GM19240 (cell line): ENCODE measurements around the gene ODAD3.
"Not testable (repeated sequence)": the region's sequence is repeated elsewhere in the genome, so short reads cannot be mapped to it uniquely, and the experiment has no call there.

Experiments
- DNase-seq: peaks from one replicate; pipeline ENCODE4 v3.0.0; 2011; ENCODE audit warnings: low spot score; ENCODE audit not compliant: insufficient read length

The ODAD3 gene

DNA sequence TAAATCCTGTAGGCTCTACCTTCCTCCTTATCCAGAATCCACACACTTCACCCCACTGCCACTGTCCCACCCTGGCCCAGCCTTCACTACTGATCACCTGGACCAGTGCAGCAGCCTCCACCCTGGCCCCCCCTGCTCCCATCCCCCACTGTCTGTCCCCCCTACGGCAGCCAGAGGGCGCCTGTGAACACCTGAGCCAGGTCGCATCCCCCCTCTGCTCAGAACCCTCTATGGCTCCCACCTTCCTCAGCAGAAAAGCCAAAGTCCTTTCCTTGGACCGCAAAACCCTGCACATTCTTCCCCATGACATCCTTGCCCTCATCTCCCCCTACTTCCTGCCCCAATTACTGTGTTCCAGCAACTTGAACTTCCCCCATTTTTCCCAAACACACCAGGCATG is 25.3 kb upstream of the ODAD3 start:
- DNase-seq = no peak

DNA sequence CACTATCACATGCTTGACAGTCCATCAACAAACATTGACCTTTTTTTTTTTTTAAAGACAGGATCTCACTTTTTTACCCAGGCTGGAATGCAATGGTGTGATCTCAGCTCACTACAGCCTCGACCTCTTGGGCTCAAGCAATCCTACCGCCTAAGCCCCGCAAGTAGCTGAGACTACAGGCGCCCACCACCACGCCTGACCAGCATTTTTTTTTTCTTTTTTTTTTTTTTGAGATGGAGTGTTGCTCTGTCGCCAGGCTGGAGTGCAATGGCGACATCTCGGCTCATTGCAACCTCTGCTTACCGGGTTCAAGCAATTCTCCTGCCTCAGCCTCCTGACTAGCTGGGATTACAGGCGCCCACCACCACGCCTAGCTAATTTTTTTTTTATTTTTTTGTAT is 24.0 kb upstream of the ODAD3 start:
- not testable (repeated sequence) for DNase-seq

DNA sequence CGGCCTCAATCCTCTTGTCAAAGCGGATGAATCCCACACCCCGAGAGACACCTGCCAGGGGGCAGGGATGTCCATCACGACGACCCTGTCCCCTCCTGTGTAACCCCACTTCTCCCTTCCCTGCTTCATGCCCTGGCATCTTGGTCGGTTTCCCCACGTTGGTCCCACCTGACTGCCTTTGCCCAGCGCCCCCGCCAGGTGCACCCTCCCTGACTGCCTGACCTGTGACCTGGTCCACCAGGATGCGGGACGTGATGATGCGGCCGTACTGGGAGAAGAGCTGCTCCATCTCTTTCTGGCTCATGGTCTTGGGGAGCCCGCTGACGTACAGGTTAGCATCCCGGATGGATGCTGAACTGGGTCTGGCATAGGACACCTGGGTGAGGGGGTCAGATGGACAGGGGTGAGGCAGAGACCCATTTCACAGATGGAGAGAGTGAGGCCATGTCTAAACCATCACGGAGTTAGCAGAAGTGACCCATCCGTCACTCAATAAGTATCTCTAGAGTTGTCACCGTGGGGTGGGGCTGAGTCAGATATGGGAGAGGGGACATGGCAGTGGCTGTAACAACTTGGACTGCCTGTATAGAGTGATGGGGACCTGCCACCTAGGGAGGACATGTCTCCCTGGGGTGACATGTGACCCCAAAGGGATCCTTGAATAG is 23.4 kb upstream of the ODAD3 start:
- DNase-seq = no peak

DNA sequence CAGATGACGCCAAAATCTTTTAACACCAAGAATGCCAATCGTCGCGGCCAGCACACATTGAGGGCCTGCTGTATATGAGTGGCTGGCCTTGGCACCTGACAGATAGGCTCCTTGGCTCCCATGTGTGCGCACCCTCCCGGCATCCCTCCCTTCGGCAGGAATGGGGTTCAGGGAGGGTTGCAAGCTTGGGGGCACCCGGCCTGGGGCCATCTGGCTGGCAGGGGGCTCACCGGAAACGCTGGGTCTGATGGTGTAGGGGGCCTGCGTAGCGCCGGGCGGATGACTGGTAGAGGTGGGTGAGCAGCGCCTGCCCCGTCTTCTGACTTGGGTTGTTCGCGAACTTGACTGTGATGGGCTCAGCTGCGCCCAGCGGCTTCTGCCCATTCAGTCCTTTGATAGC is 22.9 kb upstream of the ODAD3 start:
- no peak for DNase-seq

DNA sequence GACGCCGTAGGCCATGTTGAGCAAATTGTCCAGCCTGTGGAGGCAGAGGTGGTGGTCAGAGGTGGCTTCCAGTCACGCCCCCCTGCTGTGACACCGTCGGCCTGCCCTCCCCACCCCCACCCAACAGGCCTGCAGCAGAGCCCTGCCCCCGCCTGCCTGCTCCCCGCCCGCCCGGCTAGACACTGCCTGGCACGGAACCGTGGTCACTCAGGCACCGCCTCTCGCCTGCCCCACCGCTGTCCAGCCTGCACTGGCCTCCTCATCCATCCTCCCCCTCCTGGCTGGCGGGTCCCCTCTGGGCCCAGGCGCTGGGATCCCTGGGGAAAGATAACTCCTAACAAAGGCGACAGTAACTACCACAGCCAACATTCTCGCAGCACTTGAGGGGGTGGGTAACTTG is 22.2 kb upstream of the ODAD3 start:
- DNase-seq = no peak

DNA sequence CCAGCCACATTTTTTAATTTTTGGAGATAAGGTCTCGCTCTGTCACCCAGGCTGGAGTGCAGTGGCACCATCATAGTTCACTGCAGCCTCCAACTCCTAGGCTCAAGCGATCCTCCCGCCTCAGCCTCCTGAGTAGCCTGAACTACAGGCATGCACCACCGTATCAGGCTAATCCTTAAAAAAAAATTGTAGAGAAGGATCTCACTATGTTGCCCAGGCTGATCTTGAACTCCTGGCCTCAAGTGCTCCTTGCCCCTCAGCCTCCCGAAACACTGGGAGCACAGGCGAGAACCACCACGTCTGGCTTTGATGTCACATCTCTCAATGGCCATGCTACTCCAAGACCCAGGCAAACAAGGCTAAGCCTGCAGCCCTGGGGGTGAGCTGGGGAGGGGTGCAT is 21.7 kb upstream of the ODAD3 start:
- DNase-seq = no peak

DNA sequence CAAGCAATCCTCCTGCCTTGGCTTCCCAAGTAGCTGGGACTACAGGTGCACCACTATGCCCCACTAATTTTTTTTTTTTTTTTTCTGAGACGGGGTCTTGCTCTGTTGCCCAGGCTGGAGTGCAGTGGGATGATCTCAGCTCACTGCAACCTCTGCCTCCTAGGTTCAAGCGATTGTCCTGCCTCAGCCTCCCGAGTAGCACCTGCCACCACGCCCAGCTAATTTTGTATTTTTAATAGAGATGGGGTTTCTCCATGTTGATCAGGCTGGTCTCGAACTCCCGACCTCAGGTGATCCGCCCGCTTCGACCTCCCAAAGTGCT is 20.3 kb upstream of the ODAD3 start:
- not testable (repeated sequence) for DNase-seq

DNA sequence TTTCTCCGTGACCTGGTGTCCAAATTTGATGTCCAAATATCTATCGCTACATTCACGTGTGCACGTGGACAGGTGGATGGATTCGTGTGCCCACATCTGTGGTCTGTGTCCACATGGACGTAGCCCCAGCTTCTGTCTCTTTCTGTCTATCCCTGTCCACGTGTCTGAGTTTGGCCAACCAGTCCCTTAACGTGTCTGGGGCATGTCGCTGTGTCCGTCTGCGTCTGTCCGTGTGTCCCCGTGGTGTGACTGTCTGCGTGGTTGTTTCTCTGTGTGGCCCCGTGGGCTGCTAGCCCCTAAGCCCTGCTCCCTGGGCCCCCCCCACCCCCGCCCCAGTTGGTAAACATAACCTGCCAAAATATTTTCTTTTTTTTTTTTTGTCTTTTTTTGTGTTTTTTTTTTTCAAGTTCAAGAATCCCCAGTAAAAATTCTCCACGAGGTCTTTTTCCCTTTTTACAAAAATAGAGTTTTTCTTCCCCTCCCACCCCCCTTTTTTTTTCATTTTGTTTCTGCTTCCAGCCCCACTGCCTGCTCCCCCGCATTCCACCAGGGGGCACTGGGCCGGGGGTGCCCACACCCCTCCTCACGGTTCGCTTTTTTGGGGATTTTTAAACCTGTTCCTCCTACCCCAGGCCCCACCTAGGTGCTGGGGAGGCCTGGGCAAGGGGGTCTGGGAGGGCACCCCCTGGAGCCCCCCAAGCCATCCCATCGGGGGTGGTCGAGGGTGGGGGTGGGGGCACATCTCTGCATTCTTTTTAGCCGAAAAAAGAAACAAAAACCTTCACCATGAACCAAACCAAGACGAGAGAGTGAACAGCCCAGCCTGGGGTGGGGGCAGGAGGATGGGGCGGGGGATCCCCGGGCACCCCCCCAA is 18.8 kb upstream of the ODAD3 start:
- no peak for DNase-seq

DNA sequence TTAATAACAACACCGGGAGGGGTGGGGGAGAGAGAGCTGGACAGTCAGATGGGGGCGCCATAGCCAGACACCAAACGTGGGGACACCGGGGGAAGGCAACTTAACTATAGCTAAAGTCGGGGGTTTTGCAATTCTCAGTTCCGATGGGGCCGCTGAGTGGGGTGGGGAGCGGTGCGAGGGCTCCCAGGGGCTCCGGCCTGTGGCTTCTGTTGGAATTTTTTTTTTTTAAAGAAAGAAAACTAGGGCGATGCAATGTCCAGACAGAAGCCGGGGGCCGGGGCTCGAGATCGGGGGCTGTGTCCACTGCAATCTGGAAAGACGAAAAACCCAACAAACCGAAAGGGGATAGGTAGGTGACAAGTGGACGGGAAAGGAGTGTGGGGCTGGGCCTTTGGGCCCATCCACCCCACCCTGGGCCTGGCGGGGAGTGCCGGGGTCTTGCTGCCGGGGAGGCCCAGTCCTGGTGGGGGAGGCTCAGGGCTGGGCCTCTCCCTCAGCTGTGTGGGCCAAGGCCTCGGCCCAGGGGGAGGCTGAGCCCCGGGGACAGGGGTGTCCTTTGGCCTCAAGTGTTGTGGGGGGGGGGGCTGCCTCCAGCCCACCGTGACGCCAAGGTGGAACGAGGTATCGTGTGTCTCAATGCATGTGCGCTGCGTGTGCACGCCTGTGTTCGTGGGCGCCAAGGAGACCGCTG is 17.8 kb upstream of the ODAD3 start:
- no peak for DNase-seq

DNA sequence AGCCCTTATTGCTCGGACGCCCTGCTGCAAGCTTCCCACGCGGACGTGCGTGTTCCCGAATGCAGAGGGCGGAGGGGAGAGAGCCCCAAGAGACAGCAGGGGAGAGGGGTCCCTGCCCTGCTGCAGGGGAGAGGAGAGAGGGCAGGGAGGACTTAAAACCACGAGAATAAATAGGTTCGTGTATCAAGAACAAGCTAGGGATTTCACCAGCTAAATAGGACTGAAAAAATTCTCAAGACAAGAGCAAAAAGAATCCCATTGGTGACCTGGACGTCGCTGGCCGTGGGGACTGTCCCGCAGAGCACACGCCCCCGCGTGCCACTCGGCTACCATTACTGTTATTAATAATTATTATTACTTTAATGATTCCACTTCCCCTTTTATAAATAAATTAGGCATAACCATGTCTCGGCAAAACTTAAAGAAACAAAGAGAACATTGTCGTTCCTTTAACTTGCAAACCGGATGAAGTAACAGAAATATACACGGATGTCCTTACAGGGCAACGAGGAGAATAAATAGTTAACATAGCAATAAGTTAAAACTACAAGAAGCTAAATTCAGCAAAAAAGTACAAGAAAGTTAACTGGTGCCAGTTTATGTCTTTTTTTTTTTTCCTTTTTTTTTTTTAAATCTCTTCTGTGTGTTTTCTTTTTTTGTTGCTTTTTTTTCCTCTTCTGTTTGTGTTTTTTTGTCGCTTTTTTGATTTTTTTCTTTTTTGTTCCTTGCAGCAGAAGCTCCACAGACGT is 17.1 kb upstream of the ODAD3 start:
- DNase-seq = no peak

DNA sequence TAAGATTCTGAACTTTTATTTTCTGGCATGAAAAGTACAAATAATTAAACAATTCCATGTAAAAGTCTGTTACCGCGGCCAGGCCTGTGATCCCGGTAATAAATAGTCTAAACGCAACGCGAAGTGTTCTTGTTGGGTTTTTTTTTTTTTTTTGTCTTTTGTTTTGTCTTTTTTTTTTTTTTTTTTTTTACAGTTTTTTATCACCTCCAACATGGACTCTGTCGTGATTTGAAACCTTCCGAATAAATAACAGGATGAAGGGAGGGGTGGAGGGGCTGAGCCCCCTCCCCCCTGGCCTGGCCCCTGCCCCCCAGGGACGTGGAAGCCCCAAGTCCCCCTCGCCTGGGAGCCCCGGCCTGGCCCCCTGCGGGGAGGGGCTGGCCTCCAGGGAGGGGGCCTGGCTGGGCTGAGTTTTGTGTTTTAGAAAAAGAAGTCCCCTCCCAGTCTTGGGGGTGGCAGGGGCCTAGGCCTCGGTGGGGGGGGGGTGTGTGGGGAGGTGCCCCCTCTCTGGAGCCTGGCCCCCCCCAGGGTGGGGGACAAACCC is 16.5 kb upstream of the ODAD3 start:
- DNase-seq = no peak

DNA sequence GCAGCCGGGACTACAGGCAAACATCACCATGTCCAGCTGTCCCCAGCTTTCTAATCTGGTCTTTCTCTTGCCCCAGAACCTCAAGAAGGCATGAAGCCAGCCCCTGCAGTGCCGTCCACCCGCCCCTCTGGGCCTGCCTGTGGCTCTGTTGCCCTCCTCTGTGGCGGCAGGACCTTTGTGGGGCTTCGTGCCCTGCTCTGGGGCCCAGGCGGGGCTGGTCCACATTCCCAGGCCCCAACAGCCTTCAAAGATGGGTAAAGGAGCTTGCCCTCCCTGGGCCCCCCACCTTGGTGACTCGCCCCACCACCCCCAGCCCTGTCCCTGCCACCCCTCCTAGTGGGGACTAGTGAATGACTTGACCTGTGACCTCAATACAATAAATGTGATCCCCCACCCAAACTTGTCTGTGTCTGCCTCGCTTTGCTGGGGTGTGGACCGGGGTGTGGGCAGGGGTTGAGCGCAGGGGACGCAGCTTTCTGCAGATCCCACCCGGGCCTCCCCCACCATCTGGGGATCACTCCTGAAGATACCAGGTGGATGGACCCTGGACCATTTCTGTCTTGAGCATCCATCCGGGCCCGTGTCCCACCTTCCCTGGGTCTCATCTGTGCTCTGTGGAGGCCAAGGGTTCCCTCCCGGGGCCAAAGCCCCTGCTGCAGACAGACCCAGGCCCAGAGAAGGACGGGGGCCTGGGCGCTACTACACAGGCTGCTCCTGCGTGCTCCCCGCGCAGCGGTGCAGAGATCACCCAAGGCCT is 15.8 kb upstream of the ODAD3 start:
- no peak for DNase-seq

DNA sequence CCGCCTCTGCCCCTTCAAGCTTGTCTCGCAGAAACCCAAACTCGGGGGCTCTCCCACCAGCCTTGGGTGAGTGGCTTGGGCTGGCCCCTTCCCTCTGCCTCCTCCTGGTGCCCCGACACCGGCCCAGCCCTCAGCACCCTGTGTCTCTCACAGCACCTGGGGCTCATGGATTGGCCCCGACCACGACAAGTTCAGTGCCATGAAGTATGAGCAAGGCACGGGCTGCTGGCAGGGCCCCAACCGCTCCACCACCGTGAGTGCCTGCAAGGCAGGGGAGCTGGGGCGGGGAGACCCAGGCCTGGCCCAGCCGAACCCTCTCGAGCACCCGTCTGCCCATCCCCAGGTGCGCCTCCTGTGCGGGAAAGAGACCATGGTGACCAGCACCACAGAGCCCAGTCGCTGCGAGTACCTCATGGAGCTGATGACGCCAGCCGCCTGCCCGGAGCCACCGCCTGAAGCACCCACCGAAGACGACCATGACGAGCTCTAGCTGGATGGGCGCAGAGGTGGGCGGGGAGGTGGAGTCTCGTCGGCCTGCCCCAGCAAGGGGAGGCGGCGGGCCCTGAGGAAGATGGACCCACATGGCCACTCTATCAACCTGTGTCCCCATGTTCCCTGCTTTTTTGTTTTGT is 14.1 kb upstream of the ODAD3 start:
- no peak for DNase-seq

DNA sequence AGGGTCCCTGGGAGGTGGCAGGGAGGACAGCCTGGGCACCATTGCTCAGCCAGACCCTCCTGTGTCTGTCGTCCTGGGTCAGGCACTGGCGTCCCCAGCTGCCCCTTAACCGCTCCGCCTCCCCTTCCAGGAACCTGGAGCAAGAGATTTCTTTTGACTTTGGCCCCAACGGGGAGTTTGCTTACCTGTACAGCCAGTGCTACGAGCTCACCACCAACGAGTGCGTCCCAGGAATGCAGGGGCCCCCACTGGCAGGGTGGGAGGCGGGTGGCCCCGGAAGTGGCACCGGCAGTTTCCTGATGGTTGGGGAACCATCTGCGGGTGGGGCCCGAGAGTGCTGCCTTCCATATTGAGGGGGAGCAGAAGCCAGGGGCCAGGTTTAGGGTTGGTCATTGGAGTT is 13.5 kb upstream of the ODAD3 start:
- DNase-seq = no peak

DNA sequence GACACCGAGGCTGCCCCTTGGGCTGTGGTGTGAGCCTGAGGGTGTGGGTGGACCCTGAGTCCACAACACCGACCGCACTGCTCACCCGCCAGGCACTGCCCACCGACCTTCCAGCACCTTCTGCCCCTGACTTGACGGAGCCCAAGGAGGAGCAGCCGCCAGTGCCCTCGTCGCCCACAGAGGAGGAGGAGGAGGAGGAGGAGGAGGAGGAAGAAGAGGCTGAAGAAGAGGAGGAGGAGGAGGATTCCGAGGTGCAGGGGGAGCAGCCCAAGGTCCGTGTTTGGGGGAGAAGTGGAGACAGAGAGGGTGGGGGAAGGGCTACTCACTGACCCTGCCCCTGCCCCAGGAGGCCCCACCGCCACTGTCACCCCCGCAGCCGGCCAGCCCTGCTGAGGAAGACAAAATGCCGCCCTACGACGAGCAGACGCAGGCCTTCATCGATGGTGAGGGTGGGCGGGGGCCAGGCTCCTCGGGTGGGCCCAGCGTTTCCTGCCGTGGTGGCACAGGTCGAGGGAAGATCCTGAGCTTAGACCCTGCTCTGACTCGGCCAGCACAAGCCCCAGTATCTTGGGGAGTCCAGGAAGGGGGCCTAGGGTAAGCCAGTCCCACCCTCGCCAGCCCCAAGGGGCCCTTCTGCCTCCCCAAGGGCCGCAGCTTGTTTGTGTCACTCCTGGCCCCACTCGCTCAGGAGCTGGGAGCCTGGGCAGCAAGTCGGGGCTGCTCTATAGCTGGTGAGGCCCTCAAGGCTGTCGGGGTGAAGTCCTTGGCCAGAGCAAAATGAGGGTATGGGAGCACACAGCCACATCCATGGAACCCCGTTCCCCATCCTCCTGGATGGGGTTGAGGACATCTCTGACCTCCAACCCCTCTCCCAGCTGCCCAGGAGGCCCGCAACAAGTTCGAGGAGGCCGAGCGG is 12.7 kb upstream of the ODAD3 start:
- no peak for DNase-seq

DNA sequence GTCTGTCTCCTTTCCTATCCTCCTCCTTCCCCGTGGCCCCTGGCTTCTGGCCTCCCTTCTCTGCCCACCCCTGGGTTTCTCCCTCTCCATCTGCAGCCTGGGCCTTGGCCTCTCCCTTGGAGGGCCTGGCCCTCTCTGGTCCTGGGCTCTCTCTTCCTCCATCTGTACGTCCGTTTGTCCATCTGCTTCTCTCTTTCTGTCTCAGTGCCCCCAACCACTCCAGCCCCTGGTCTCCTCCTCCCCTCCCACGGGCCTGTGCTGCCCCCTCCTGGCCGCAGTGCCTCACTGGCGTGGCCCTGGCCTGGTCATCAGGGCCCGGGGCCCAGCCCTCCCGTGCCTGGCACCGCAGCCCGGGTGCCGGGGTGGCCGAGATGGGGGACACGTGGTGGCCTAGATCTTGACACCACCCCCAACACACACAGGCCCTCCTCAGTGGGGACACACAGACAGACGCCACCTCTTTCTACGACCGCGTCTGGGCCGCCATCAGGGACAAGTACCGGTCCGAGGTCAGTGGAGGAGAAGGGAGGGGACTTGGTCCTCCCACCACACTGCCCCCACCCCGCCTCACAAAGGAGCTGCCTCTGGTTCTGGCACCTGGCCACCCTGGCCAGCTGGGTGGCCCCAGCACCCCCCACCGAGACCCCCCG is 11.9 kb upstream of the ODAD3 start:
- no peak for DNase-seq

DNA sequence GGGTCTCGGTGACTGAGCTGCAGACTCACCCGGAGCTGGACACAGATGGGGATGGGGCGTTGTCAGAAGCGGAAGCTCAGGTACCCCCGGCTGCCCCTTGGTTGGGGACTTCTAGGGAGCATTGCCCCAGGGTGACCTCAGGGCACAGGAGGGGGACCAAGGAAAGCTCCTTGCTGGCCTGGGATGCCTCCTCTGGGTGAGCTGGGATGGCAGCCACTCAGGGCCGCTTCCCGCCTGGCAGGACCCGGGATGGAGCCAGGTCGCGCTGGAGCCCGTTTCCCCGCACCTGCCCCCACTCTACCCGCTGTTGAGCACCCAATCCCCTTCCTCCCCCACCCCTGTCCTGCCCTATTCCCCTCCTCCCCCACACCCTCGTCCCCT is 11.3 kb upstream of the ODAD3 start:
- no peak for DNase-seq

DNA sequence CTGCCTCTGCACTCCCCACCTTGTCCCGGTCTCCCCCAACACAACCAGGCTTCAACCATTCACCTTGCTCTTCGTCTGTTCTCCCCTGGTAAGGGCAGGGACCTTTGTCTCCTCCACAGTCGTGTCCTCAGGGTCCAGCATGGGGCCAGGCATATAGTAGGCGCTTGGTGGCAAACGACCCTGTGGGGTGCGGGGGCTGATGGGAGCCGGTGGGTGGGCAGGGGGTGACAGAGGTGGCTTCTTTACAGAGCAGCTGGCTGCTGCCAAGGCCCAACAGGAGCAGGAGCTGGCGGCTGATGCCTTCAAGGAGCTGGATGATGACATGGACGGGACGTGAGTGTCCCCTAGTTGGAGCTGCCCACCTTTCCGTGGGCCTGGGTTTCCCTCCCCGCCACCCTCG is 10.2 kb upstream of the ODAD3 start:
- DNase-seq = no peak

DNA sequence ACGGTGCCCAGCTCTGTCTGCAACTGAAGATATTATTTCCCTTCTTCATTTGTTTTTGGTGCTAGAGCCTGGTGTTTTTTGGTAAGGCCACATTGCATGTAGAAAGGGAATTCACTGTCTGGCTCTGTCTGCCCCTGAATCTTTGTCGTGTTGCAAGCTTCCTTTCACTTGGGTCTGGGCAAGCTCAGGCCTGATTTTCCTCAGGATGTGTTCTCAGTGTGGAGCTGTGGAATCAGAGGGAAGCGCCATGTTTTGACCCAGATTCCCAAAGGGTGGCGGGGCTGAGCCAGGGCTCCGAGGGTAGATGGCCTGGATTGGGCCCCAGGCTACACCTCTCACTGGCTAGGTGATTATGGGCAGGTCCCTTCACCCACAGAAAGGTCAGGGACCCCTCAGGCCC is 9.1 kb upstream of the ODAD3 start:
- no peak for DNase-seq
